Astrocyte of the hippocampus (primary cell): ENCODE measurements around the gene OR52E5.

Experiments used
- DNase-seq: peaks from one replicate; pipeline ENCODE4 v3.0.0; 2011; ENCODE audit warnings: low read depth, low spot score

Gene OR52E5

DNA sequence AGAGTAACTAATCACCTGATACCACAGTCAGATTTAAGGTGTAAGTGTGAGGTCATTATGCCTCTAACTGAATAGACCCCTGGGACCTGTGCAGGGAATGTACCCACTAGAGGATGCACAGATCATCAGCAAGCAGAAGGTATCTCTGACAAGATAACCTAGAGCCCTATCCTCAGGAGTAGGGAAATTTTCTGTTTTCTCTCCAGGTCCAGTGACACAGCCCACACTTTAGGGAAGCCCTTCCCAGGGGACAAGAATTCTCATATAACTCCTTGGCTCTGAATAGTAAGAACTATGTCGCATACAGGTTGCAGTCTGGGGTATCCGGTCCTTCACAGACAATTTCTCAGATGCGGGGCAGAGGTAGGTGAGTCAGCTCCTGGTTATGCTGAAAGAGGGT lies at the start of gene OR52E5:
OR52E5 (plus strand) TSS at position 301 of the 400 bp plus-strand sequence. CDS start 7,569 bp downstream, outside the sequence.
- no peak for DNase-seq

DNA sequence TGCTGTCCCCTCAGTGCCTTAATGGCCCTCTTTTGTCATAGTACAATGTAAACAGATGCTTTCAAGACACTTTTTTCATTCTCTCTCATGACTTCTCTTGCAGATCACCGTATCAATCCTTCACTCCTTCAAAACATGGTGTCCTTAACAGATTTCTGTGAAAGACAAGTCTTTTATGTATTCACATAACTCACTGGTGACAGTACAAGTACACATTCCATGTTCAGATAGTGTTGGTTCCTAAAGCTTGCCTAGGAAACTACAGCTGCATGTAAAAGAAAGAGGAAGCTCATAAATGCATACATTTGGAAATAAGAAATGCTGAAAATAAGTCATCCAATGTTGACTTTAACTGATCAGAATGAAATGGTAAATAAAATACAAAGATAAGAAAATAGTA lies 46.3 kb upstream of the OR52E5 start:
- DNase-seq = no peak

DNA sequence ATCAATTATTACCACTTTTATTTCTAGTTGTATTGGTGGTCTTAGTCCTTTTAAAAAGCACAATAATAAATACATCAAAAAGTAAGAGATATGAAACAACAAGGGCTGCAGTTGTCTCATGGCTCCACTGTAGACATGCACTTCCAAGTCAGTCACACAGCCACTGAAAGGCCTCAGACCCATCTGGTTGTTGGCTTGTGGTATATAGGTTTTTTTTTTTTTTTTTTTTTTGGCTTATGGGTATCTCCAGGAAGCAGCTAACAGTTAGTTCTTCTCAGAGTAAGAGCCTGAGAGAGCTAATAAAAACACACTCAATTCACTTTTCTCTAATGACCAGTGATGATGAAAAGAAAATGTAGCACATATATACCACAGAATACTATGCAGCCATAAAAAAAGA lies 45.3 kb upstream of the OR52E5 start:
- no peak for DNase-seq

DNA sequence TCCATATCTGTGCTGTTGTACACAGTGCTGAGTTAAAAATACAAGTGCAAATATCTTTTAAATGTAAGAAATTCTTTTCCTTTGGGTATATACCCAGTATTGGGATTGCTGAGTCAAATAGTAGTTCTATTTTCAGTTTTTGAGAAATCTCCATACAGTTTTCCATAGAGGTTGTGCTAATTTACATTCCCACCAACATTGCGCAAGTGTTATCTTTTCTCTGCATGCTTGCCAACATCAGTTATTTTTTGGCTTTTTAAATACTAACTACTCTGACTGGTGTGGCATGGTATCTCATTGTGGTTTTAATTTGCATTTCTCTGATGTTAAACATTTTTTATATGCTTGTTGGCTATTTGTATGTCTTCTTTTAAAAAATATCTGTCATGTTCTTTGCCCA lies 42.0 kb upstream of the OR52E5 start:
- no peak for DNase-seq

DNA sequence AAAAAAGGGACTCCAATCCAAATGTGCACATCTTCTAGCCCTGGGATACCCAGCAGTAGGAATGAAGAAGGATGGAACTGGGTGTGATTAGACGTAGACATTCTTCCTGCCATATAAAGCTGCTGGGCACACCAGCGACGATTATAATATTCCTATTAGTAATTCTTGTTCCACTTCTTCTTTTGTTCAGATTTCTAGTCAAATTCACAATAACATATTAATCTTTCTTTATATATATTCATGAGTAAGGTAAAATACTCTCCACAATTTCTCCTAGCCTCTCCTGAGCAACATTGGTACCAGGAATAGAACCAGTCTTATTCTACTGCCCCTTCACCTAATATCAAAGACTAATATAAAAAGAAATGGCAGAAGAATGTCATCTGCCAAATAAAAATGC lies 35.4 kb upstream of the OR52E5 start, which contains the start of gene OR52E8:
OR52E8 (minus strand) TSS at position 101 of the 400 bp plus-strand sequence; CDS start at position 101, 0 bp downstream.
- DNase-seq = no peak

DNA sequence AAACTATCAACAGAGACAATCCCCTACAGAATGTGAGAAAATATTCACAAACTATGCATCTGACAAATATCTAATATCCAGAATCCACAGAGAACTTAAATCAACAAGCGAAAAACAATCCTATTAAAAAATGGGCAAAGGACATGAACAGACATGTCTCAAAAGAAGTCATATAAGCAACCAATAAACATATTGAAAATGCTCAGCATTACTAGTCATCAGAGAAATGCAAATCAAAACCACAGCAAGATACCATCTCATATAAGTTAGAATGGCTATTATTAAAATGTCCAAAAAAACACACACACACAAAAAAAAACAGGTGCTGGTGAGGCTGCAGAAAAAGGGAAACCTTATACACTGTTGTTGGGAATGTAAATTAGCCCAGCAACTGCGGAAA lies 27.2 kb upstream of the OR52E5 start:
- no peak for DNase-seq

DNA sequence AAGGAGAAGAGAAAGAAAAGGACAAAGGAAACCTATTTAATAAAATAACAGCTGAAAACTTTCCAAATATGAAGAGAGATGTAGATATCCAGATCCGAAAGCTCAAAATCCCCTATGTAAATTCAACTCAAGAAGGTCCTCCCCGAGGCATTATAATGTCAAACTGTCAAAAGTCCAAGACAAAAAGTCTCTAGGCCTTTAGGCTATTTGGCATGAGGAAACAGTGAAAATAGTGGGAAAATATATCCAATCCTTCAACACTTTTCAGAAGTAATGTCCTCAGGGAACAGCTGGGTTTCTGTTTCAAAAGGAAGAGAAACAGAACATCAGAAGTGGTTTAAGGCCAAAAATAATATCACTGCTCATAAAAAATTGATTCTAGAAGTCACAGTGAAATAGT lies 14.4 kb upstream of the OR52E5 start:
- DNase-seq = no peak

DNA sequence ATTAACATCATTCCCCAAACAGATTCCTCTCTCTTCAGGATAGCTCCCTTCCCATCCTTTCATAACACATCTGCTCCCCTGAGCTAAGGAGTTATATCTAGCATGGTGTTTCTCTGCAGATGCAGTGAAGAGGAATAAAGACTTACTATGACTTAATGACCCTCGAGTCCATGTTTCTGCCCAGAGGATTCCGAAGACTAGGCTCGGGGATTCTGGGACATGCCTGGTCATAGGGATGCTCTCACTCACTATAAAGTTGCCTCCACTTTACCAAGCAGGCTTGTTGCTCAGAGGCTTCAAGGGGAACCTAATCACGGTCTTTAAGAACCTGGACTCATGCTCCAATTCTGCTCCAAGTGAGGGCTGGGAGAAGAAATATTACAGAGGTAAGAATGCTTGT lies 12.7 kb upstream of the OR52E5 start, which contains the start of gene OR52E4:
OR52E4 (plus strand) TSS at position 301 of the 400 bp plus-strand sequence. CDS start 3,664 bp downstream, outside the sequence.
- DNase-seq = no peak

DNA sequence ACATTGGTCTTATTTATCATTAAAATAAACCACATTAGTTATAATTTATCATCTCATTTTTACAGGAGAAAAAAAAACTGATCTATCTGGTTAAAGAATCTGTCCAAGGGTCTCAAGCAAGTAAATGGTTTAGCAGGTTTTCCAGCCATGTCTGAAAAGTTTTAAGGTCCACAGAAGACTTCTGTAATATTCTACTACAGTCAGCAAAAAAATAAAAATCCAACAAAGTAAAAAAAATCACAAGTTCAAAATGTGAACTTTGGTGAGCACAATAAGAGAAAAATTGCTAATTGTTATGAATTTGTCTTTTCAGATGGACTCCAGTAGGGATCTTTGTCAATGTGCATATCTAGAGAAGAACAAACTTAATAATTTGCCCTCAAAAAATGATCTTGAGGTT lies 11.3 kb upstream of the OR52E5 start:
- DNase-seq = no peak

DNA sequence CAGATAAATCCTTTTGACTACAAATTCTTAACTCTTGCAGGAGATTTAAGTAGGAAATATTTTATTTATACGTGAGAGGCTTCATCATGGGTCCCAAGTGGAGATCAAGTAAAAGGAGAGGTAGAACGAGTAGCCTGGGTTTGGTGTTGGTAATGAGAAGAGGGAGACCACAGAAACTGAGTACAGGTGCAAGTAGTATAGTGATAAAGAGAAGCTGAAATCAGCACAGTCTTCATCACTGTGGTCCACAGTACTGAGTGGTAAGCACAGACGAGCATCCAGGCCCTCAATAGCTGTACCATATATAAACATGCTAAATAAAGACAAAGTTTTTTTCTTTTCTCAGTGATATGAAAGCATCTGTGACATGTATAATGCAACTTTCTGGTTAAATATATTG lies 5.8 kb upstream of the OR52E5 start:
- no peak for DNase-seq

DNA sequence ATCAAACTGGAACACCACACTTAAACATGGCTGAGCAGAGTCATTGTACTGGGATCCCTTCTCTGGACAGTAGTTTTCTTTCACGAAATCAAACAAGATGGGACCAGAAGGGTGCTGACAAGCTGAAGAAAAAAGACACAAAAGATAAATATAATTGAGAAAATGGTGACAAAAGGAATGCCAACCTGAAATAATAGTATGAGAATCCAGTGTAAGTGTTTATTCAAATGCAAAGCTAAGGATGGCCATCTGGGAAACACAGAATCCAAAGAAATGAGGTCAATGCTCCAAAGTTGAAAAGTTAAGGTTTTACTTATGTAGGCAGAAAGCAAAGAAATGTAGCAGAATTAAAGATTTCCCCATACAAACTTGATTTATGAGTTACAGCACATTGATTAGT lies 5.3 kb upstream of the OR52E5 start:
- no peak for DNase-seq

DNA sequence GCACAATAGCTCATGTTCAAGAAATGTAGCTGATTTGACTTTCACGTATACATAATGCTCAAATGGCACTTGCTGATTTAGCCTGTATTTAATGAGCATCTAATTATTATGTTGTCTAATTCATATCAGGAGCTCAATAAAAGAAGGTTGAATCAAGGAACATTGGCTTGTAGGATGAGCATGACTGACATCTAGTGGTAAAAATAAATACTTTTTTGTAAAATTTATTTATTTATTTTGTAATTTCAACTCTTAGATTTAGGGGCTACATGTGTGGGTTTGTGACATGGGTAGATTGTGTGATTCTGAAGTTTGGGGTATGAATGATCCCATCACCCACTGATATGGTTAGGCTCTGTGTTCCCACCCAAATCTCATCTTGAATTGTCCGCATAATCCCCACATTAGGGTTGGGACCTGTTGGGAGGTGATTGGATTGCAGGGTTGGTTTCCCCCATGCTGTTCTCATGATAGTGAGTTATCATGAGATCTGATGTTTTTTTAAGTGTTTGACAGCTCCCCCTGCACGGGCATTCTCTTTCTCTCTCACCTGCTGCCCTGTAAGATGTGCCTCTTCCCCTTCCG lies 1.7 kb upstream of the OR52E5 start:
- DNase-seq = peak; percentile 4

DNA sequence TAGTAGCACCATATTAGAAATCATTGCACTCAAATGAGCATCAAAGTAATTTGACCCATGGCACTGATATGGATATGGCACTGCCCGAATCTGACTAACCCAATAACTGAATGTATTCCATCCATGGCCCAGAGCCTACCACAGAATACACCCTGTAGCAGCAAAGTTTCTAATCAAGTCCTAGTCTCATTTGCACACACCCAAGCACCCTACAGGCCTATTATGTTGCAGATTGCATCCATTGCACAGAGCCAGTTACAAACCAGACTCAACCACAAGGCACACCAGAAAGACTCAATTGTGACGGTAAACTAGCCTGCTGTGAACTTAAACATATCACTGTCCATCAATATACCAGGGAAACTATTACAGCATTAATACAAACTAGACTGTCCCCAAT lies 6.5 kb downstream of the OR52E5 start:
- DNase-seq = no peak

DNA sequence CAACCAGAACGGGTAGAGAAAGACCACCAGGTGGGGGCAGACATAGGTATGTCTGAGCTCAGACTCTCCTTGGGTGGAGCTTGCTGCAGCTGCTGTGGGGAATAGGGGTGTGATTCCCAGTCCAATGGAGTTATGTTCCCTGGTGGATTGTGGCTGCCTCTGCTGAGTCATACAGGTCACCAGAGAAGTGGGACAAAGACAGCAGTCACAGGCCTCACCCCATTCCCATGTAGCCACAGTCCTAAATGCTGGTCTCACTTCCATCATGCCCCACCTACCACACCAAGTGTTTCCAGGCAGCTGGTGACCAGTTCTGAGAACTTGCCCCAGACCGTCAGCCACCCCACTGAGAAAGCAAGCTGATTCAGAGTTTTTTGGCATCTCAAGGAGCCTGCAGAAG lies 17.5 kb downstream of the OR52E5 start:
- no peak for DNase-seq

DNA sequence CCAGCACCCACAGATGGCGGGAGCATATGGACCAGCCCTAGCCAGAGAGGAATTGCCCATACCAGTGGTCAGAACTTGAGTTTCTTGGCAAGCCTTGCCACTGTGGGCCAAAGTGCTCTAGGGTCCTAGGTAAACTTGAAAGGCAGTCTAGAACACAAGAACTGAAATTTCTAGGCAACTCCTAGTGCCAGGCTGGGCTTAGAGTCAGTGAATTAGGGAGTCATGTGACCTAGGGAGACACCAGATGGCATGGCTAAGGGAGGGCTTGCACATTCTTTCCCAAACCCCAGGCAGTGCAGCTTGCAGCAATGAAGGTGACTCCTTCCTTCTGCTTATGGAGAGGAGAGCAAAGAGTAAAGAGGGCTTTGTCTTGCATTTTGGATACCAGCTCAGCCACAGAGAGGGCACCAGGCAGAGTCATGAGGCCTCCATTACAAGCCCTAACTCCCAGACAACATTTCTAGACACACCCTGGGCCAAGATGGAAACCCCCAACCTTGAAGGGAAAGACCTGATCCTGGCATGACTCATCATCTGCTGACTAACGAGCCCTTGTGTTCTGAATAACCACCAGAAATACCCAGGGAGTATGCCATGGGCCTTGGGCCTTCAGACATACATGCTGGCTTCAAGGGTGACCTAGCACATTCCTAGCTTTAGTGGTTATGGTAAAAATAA lies 29.9 kb downstream of the OR52E5 start:
- peak; percentile 3 for DNase-seq

DNA sequence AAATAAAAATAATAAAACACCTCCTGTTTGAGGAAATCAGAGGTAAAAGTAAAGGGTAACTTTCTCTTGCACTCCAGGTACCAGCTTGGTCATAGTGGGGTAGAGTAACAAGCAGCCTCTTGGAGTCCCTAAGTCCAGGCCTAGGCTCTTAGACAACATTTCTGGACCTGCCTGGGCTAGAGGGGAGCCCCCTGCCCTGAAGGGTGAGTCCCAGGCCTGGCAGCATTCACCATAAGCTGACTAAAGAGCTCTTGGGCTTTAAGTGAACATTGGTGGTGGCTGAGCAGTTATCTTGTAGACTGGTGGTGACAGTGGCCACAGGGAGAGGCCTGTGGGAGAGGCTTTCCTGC lies 30.4 kb downstream of the OR52E5 start:
- DNase-seq = no peak

DNA sequence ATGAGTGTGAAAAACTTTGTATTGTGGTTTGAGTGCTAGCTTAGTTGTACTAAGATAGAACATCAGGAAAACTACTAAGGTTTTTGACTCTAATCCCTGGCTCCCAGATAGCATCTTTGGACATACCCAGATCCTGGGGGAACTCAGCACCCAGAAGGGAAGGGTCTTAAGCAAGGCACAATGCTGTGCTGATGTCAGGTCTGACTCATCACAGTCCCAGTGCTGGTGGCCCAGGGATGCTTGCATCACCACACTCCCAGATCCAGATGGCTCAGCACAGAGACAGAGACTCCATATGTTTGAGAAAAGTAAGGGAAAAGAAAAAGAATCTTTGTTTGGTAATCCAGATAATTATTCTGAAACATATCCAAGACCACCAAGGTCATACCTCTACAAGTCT lies 30.8 kb downstream of the OR52E5 start:
- DNase-seq = no peak

DNA sequence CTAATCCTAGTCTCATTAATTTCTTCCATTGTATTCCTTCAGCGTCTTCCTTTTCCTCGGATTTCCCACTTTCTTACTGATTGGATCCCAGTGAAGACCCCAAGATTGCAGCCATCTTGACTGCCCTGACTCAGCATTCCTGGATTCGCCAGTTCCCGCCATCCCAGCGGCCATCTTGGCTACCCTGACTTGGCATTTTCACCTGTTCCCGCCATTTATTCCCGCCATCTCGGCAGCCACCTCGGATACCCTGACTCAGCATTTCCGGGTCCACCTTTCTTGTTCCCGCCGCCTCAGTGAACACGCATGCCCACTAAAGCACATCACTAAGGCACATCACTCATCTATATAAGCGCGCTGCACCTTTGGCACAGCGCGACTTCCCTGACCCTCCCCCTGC lies 35.3 kb downstream of the OR52E5 start:
- no peak for DNase-seq

DNA sequence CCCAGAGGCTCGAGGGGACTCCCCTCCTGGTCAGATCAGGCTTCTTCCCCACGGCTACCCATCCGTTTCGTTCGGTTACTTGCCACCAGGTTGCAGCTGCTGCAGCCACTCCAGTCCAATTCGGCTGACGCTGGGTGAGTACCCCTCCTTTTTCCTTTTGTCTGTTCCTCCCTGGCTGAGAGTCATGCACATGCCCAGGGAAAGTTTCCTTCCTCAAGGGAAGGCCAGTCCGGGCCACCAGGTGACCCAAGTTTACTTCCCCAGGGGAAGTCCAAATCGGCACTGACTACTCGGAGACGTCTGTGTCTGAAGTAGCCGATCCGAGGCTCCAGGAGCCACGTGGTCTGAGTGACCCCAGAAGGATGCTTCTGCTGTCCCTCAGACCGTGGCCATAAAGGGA lies 35.8 kb downstream of the OR52E5 start:
- DNase-seq = no peak

DNA sequence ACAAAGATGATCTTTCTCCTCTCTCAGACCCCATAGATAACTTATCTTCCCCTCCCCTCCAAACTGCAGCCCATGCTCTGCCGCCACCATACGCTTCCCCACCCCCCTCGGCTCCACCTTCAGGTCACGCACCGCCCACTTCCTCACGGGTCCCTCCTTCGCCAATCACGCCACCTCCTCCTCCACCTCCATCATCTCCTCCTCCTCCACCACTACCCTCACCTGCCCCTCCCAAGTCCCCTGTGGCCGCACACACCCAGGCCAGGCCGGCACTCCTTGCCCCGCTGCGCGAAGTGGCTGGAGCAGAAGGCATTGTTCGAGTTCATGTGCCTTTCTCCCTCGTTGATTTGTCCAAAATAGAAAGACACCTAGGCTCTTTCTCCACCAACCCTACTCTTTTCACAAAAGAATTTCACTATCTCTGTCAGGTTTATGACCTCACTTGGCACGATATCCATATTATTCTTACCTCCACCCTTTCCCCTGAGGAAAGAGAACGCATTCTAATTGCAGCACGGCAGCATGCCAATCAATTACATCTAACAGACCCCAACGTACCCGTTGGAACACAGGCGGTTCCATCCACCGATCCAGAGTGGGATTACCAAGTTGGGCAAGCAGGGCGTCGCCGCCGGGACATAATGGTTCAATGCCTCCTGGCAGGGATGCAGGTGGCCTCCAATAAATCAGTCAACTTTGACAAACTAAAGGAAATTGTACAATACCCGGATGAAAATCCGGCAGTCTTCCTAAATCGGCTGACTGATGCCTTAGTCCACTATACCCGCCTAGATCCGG lies 36.8 kb downstream of the OR52E5 start:
- DNase-seq = no peak

DNA sequence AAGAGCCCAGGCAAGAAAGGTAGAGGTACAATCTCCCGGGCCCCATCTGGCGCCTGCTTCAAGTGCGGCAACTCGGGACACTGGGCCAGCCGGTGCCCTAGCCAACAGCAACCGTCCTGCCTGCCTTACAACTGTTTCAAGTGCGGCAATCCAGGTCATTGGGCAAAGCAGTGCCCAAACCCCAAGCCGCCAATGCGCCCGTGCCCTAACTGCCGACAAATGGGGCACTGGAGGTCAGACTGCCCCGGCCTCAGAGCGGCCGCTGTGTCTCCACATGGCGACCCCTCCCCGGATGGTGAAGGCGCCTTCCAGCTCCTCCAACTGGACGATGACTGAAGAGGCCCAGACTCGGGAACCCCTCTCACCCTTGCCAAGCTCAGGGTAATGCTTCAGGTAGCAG lies 37.6 kb downstream of the OR52E5 start:
- DNase-seq = no peak

DNA sequence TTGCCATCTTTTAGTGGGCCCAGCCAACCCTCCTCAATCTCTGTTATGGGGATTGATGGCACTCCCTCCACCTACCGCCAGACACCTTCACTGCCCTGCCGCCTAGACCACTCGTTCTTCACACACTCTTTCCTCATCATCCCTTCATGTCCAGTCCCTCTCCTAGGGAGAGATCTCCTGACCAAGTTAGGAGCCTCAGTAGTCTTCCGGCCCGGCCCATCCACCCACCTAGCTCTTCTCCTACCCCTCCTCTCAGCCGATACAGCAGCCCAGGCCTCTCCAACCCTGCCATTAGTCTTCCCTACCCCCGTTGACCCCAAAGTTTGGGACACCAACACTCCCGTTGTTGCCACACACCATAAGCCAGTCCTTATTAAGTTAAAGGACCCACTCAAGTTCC lies 38.1 kb downstream of the OR52E5 start:
- no peak for DNase-seq

DNA sequence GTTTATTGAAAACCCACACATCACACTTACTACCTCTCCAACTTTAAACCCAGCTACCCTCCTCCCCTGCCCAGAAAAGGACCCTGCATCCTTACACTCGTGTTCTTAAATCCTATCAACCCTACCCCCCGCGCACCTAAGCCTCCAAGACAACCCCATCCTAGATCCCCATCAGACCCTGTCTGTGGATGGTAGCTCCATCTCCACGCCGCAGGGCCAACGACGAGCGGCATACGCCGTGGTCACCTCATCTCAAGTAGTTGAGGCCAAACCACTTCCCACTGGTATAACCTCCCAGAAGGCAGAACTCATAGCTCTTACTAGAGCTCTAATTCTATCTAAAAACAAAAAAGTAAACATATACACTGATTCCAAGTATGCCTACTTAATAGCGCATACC lies 39.7 kb downstream of the OR52E5 start:
- DNase-seq = no peak
